Activated naive CD8-positive, alpha-beta T cell treated with anti-CD3 and anti-CD28 coated beads for 36 hours (primary cell): ENCODE results near the gene AMPH. TPM values are rescaled to one million over a fixed set of nuclear protein-coding genes. Genes with fewer than 3 reads are reported as not detected.
"Not testable (repeated sequence)": the region's sequence is repeated elsewhere in the genome, so short reads cannot be mapped to it uniquely, and the experiment has no call there.

Source experiments
- DNase-seq: peaks from one replicate; pipeline ENCODE4 v3.0.0; 2021
- H3K27ac Mint-ChIP-seq: one replicate; pipeline ENCODE4 v1.8.0; 2022; ENCODE audit warnings: mild to moderate bottlenecking, moderate library complexity, mixed read lengths
- H3K27me3 Mint-ChIP-seq: one replicate; pipeline ENCODE4 v1.8.0; 2022; ENCODE audit warnings: mild to moderate bottlenecking, mixed read lengths
- H3K36me3 Mint-ChIP-seq: one replicate; pipeline ENCODE4 v1.8.0; 2021; ENCODE audit warnings: mild to moderate bottlenecking, mixed read lengths
- H3K4me1 Mint-ChIP-seq: one replicate; pipeline ENCODE4 v1.8.0; 2021; ENCODE audit warnings: mixed read lengths
- H3K4me3 Mint-ChIP-seq: one replicate; pipeline ENCODE4 v1.8.0; 2022; ENCODE audit warnings: mild to moderate bottlenecking, moderate library complexity, mixed read lengths
- H3K9me3 Mint-ChIP-seq: one replicate; pipeline ENCODE4 v1.8.0; 2022; ENCODE audit warnings: mixed read lengths
- total RNA-seq, 2 experiments: library from RNA; stranded (reverse); gene quantifications; one replicate each; pipeline ENCODE4 v1.2.3, GENCODE V29; 2021

Gene AMPH
- total RNA-seq, 2 experiments from 2014 or later: not detected

DNA sequence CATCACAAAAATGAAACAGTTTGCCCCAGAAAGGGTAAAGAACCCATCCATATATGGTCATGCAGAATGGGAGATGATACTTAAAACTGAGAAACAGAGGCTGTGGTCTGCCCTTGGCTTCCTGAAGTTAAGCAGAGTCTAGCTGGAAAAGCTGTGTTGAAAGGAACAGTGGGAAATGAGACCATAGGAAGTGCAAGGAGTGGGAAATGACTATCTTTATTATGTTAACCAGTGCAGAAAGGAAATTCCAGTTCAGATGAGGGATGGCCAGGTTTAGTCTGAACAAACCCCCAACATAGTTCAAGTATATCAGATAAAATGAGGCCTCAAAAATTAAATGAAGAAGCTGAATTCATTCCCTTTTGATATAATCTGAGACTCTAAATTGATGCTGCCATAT lies 245.5 kb downstream of the AMPH start:
- peaks cover 4% of the 10 kb centered on the region for H3K9me3 Mint-ChIP-seq
- peaks cover 2% of the 10 kb centered on the region for H3K36me3 Mint-ChIP-seq
- no peaks in the 10 kb centered on the region for H3K4me1 Mint-ChIP-seq
- H3K27ac Mint-ChIP-seq: no peak overlapping the region
- H3K4me3 Mint-ChIP-seq: no peak overlapping the region
- DNase-seq: no peak
- H3K27me3 Mint-ChIP-seq: no peaks in the 10 kb centered on the region

DNA sequence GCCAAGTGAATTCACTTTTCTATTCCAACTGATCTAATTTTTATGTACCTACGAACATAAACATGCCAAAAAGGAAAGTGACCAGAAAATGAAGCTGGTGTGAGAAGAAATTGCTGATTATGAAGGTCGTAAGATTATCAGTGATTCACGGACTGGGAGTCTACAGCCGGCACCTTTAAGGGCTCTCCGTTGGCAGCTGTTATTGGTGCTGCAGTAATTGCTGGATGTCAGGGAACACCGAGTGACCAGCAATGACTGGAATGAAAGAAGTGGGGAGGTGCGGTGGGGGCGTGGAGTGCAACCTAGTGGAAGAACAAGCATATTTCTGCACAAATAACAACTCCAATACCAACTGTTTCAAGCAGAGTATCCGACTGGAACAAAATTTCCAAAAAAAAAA lies 247.9 kb downstream of the AMPH start:
- no peak for DNase-seq
- H3K9me3 Mint-ChIP-seq: peaks cover 4% of the 10 kb centered on the region
- H3K36me3 Mint-ChIP-seq: peaks cover 7% of the 10 kb centered on the region
- H3K4me3 Mint-ChIP-seq: no peak overlapping the region
- H3K4me1 Mint-ChIP-seq: no peaks in the 10 kb centered on the region
- no peak overlapping the region for H3K27ac Mint-ChIP-seq
- H3K27me3 Mint-ChIP-seq: no peaks in the 10 kb centered on the region

DNA sequence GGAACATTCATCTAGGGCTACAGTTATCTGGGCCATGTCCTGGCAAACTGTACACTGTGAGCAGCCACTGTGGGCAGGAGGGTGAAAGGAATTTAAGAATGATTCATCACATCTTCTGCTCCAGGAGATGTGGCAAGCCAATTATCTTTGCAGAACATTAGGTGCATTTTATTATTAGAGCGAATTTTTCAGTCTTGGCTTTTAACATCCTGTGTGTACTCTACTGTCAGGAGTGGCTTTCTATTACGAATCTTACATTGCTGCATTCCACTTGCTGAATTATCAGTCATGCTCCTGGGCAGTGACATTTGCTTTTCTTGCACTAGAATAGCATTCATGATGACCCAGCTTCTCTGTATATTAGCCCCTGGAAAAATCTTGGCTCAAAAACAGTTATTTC lies 248.5 kb downstream of the AMPH start:
- H3K9me3 Mint-ChIP-seq: peaks cover 4% of the 10 kb centered on the region
- peaks cover 7% of the 10 kb centered on the region for H3K36me3 Mint-ChIP-seq
- no peaks in the 10 kb centered on the region for H3K27me3 Mint-ChIP-seq
- H3K4me3 Mint-ChIP-seq: no peak overlapping the region
- H3K4me1 Mint-ChIP-seq: no peaks in the 10 kb centered on the region
- DNase-seq: no peak
- H3K27ac Mint-ChIP-seq: no peak overlapping the region

GRCh38 chr7:38375453-38375852 lies 255.7 kb downstream of the AMPH start:
- H3K4me3 Mint-ChIP-seq: no peak overlapping the region
- no peak overlapping the region for H3K27ac Mint-ChIP-seq
- H3K4me1 Mint-ChIP-seq: peaks cover 6% of the 10 kb centered on the region
- H3K9me3 Mint-ChIP-seq: no peaks in the 10 kb centered on the region
- H3K27me3 Mint-ChIP-seq: no peaks in the 10 kb centered on the region
- H3K36me3 Mint-ChIP-seq: peaks cover 5% of the 10 kb centered on the region
- DNase-seq: no peak

DNA sequence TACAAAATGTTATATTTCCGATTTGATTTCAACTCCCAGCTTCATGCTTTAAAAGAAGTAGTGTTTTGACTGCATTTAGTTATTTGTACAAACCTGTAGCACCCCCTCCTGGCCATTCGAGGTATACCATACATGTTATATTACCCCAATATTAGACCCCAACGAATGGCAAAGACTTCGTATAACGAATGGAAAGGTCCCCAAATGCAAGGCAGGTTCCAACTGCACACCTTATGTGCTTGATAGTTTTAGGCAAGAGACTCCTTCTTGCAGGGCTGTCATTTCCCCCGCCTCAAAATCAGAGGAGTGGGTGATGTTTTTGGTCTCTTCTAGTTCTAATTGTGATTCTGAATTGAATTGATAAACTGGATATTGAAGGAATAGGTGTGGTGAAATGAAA lies 256.7 kb downstream of the AMPH start:
- no peak overlapping the region for H3K4me3 Mint-ChIP-seq
- DNase-seq: peak; percentile 34
- no peaks in the 10 kb centered on the region for H3K27me3 Mint-ChIP-seq
- no peaks in the 10 kb centered on the region for H3K36me3 Mint-ChIP-seq
- H3K4me1 Mint-ChIP-seq: peaks cover 13% of the 10 kb centered on the region
- H3K9me3 Mint-ChIP-seq: no peaks in the 10 kb centered on the region
- H3K27ac Mint-ChIP-seq: no peak overlapping the region

DNA sequence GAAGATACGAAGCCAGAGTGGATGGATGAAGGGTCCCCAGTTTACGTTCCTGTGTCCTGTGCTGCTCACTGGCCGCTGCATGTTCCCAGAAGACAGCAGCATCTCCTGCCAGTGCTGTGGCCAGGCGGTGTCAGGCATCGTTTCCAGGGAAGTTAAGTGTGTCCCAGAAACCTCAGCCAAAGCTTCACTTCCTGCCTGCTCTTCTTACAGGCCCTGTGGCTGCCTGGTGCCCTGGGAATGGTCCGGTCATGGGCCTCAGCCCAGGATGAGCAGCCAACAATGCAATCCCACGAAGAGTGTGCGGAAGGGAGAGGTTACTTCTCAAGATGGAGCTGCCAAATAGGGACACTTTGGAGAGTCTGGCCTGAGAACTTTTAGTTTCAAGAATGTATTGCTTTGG lies 258.0 kb downstream of the AMPH start:
- Mint-ChIP-seq H3K4me3 (no peak overlapping the region), H3K9me3 (no peaks in the 10 kb centered on the region), H3K27ac (no peak overlapping the region), H3K36me3 (no peaks in the 10 kb centered on the region), H3K27me3 (no peaks in the 10 kb centered on the region), H3K4me1 (peaks cover 22% of the 10 kb centered on the region)
- DNase-seq: no peak

DNA sequence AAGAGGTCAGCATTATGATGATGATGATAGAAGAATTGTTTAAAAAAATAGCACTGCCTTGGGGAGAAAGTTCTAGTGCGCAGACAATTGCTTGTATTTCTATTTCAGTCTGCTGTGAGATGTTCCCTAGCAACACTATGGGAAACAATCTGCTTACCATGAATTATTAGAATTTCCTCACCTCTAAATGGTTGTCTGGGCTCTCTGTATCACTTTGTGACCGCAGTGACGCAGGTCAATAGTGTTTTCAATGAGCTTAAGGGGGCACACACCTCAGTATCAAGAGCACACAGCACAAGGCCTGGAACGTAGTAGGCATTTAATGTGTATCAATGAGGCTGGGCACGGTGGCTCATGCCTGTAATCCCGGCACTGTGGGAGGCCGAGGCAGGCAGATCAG lies 258.9 kb downstream of the AMPH start:
- Mint-ChIP-seq H3K36me3 (no peaks in the 10 kb centered on the region), H3K27me3 (no peaks in the 10 kb centered on the region), H3K27ac (no peak overlapping the region), H3K4me1 (peaks cover 30% of the 10 kb centered on the region), H3K4me3 (no peak overlapping the region), H3K9me3 (no peaks in the 10 kb centered on the region)
- DNase-seq: no peak

GRCh38 chr7:38369816-38370493 lies 261.2 kb downstream of the AMPH start:
- peaks cover 44% of the 10 kb centered on the region for H3K4me1 Mint-ChIP-seq
- H3K9me3 Mint-ChIP-seq: no peaks in the 10 kb centered on the region
- peak; percentile 84 for DNase-seq
- H3K27ac Mint-ChIP-seq: peak overlapping the region; percentile 79
- H3K4me3 Mint-ChIP-seq: peak overlapping the region; percentile 46
- H3K36me3 Mint-ChIP-seq: no peaks in the 10 kb centered on the region
- H3K27me3 Mint-ChIP-seq: no peaks in the 10 kb centered on the region

DNA sequence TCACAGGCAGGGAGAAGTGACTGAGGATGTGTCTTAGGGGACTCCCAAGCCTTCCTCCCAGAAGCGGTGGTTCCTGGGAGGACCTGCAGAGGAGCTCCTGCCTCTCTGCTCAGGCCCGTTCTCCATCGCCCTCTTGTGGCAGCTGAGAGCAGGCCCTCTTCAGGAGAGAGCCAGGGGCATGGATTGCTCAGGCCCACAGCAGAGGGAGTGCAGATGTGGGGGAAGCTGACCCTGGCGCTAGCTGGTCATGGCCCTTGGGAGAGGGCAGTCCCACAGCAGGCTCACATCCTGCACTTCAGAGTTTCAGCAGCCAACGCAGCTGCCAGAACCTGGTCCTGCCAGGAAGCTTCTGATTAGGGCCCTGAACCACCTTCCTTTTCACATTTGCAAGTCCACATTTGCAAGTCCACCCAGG lies 263.0 kb downstream of the AMPH start:
- Mint-ChIP-seq H3K9me3 (no peaks in the 10 kb centered on the region), H3K36me3 (peaks cover 2% of the 10 kb centered on the region), H3K4me3 (peak overlapping the region; percentile 46), H3K4me1 (peaks cover 54% of the 10 kb centered on the region), H3K27ac (peak overlapping the region; percentile 77), H3K27me3 (no peaks in the 10 kb centered on the region)
- peak; percentile 83 for DNase-seq

GRCh38 chr7:38367301-38367890 lies 263.8 kb downstream of the AMPH start:
- peak overlapping the region; percentile 46 for H3K4me3 Mint-ChIP-seq
- no peaks in the 10 kb centered on the region for H3K9me3 Mint-ChIP-seq
- peaks cover 3% of the 10 kb centered on the region for H3K36me3 Mint-ChIP-seq

DNA sequence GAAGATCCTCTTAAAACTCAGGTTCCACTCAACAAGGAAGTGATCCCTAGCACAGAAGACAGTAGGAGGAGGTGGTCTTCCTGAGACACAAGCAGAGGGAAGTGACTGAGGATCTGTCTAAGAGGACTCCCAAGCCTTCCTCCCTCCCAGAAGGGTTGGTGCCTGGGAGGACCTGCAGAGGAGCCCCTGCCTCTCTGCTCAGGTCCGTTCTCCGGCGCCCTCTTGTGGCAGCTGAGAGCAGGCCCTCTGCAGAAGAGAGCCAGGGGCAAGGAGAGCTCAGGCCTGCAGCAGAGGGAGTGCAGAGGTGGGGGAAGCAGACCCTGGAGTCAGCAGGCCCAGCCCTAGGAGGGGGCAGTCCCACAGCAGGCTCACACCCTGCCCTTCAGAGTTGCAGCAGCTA lies 267.8 kb downstream of the AMPH start:
- DNase-seq: peak; percentile 73
- Mint-ChIP-seq H3K27ac (peak overlapping the region; percentile 96), H3K4me3 (peak overlapping the region; percentile 84), H3K4me1 (peaks cover 46% of the 10 kb centered on the region)
- not testable (repeated sequence) for H3K27me3 Mint-ChIP-seq, H3K36me3 Mint-ChIP-seq, H3K9me3 Mint-ChIP-seq

More at GRCh38 chr7:38367301-38367890, 263.8 kb downstream of the AMPH start:
- H3K4me1 Mint-ChIP-seq: peaks cover 60% of the 10 kb centered on the region
- peak; percentile 21 for DNase-seq
- H3K27ac Mint-ChIP-seq: peak overlapping the region; percentile 77
- H3K27me3 Mint-ChIP-seq: no peaks in the 10 kb centered on the region

DNA sequence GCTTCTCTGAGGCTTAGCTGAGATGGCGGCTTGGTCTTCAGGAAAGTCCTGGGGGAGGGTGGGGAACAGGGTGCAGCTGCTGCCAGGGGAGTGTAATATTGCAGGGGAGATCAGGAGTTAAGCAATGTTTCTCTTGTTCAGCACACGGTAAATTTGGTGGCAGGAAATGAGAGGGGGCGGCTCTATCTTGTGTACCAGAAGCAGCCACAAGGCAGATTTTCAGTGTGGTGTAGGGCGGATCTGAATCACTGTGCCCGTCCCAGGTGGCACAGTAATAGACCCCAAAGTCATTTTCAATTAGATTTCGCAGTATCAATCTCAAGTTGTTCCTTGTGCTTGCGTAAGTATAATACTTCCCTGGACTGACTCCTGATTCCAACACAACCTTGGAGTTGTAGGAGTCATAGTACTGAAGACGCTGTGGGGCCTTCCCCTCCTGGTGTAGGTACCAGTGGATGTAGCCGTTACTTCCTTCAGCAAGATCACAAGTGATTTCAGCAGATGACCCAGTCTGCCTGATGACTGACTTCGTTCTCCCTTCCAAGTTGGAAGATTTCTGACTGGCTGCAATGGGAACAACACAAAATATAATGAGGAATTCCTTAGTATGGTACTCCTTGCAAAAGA lies 268.4 kb downstream of the AMPH start:
- H3K27ac Mint-ChIP-seq: peak overlapping the region; percentile 96
- not testable (repeated sequence) for H3K36me3 Mint-ChIP-seq, H3K27me3 Mint-ChIP-seq, H3K9me3 Mint-ChIP-seq
- peaks cover 41% of the 10 kb centered on the region for H3K4me1 Mint-ChIP-seq
- peak; percentile 56 for DNase-seq
- H3K4me3 Mint-ChIP-seq: peak overlapping the region; percentile 84

- peaks cover 28% of the 10 kb centered on the region for H3K4me1 Mint-ChIP-seq
Observed at GRCh38 chr7:38360776-38361175, 270.4 kb downstream of the AMPH start.

DNA sequence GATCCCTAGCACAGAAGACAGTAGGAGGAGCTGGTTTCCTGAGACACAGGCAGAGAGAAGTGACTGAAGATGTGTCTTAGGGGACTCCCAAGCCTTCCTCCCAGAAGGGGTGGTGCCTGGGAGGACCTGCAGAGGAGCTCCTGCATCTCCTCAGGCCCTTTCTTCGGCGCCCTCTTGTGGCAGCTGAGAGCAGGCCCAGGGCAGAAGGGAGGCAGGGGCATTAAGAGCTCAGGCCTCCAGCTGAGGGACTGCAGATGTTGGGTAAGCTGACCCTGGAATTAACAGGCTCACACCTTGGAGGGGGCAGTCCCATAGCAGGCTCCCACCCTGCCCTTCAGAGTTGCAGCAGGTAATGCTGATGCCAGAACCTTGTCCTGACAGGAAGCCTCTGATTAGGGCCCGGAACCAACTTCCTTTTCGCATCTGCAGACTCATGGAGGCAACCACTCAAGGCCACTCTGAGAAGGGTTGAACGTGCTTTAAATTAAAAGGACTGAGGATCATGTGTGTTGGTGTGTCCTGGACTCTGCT lies 272.0 kb downstream of the AMPH start:
- H3K9me3 Mint-ChIP-seq, H3K36me3 Mint-ChIP-seq, H3K27me3 Mint-ChIP-seq: not testable (repeated sequence)
- H3K4me3 Mint-ChIP-seq: peak overlapping the region; percentile 93
- H3K4me1 Mint-ChIP-seq: peaks cover 20% of the 10 kb centered on the region
- peak; percentile 58 for DNase-seq
- H3K27ac Mint-ChIP-seq: peak overlapping the region; percentile 90

More at GRCh38 chr7:38360776-38361175, 270.4 kb downstream of the AMPH start:
- Mint-ChIP-seq H3K27ac (peak overlapping the region; percentile 54), H3K4me3 (peak overlapping the region; percentile 93), H3K36me3 (peaks cover 6% of the 10 kb centered on the region), H3K9me3 (no peaks in the 10 kb centered on the region), H3K27me3 (no peaks in the 10 kb centered on the region)
- DNase-seq: no peak

- H3K27me3 Mint-ChIP-seq, H3K9me3 Mint-ChIP-seq, H3K36me3 Mint-ChIP-seq: not testable (repeated sequence)
- peaks cover 14% of the 10 kb centered on the region for H3K4me1 Mint-ChIP-seq
- peak overlapping the region; percentile 93 for H3K4me3 Mint-ChIP-seq
- peak overlapping the region; percentile 90 for H3K27ac Mint-ChIP-seq
- peak; percentile 33 for DNase-seq
Observed at GRCh38 chr7:38358273-38358831, 272.8 kb downstream of the AMPH start.
